Astrocyte (in vitro differentiated cells and primary cell): Measurements from ENCODE around the gene ZBED1.

Experiments used
- EZH2 ChIP-seq: IDR thresholded peaks from 2 replicates; pipeline ENCODE4 v1.6.1; 2012; ENCODE audit warnings: mild to moderate bottlenecking, low read length, inconsistent platforms; ENCODE audit not compliant: insufficient read depth
- TF ChIP-seq, protein P1 (sequence below): IDR thresholded peaks from 2 replicates; pipeline ENCODE4 v1.5.1; 2011; ENCODE audit warnings: low read depth, mild to moderate bottlenecking, inconsistent platforms, low read length, moderate library complexity; ENCODE audit not compliant: insufficient read depth

DNA sequence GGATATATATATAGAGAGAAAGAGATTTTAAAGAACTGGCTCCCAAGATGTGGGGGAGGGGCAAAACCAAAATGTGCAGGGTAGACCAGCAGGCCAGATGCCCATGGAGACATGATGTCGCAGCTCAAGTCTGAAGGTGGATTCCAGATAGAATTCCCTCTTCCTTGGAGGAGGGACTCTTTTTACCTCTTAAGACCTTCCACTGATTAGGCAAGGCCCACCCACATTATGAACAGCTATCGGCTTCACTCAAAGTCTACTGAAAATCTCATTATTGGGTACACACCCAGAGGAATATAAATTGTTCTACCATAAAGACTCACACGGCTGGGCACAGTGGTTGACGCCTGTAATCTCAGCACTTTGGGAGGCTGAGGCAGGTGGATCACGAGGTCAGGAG, 59.3 kb downstream of the ZBED1 start:
- TF ChIP-seq, protein P1, sequence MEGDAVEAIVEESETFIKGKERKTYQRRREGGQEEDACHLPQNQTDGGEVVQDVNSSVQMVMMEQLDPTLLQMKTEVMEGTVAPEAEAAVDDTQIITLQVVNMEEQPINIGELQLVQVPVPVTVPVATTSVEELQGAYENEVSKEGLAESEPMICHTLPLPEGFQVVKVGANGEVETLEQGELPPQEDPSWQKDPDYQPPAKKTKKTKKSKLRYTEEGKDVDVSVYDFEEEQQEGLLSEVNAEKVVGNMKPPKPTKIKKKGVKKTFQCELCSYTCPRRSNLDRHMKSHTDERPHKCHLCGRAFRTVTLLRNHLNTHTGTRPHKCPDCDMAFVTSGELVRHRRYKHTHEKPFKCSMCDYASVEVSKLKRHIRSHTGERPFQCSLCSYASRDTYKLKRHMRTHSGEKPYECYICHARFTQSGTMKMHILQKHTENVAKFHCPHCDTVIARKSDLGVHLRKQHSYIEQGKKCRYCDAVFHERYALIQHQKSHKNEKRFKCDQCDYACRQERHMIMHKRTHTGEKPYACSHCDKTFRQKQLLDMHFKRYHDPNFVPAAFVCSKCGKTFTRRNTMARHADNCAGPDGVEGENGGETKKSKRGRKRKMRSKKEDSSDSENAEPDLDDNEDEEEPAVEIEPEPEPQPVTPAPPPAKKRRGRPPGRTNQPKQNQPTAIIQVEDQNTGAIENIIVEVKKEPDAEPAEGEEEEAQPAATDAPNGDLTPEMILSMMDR = no peak
- TF ChIP-seq EZH2 = no peak
